GF-D8 (cell line): ENCODE results near the gene B4GALT3.

Source experiments
- DNase-seq: peaks from one replicate; lab custom pipeline; 2025; lab: John Stamatoyannopoulos, UW

Gene B4GALT3

GRCh38 chr1:161162806-161163205 is 14.5 kb downstream of the B4GALT3 start:
- no peak for DNase-seq

GRCh38 chr1:161162052-161162451 is 15.3 kb downstream of the B4GALT3 start:
- DNase-seq, result no peak

- DNase-seq, result no peak
Measured at GRCh38 chr1:161161652-161162051, 15.7 kb downstream of the B4GALT3 start.

GRCh38 chr1:161160671-161161145 is 16.6 kb downstream of the B4GALT3 start:
- DNase-seq, result no peak

DNA sequence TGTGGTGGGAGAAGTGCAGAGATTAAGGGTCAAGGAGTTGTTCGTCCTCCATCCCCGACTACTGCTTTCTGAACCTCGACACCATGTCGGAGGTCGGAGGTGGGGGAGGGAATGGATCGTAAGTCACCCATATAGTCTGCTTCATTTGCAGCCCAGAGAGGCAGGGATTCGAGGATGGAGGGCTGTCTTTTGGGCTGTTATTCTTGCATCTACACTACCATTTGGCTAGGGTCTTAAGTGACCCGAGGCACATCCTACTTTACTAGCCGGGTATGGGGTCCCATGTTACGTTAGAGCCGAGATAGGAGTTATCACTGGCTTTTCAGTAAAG is 17.4 kb downstream of the B4GALT3 start:
- DNase-seq, result no peak

DNA sequence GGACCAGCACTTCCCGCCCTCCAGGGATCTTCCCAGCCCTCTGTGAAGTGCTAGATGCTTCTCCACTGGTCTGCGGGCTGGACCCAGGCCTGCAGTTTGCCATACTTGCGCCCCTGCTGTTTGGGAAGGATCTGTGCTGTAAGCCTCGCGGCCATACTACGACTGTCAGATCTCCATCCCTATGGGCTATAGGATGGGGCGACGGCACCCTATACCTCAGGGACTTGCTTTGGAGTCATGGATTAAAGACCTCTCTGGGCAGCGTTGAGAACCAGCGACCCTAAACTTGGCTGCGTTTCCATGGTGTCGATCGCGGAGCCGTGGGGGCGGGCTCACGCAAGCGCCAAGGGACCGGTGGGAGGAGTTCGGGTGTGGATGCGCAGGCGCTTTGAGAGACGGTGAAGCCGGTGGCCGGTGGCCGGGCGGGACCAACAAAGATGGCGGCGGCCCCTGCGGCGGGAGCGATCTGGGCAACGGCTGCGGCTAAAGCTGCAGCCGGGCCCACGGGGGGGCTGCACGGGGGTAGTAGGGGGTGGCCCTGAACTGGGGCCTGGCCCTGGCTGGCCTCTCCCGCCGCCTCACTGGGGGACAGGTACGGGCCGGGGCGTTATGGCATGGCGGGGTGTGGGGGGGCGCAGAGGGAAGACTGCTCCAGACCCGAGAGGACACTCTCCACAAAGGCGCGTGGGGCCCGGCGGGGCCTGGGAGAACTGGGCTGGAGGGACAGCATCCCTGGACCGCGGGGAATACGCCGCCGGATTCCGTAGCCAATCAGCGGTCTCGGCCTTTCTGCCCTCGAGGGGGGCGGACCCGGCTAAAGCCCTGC is 18.0 kb downstream of the B4GALT3 start, which contains the start of gene USP21:
USP21 (plus strand) TSS at position 414 of the 826 bp plus-strand sequence. CDS start 1,141 bp downstream, outside the sequence.
- DNase-seq, result peak; percentile 69

- DNase-seq, result no peak
Measured at GRCh38 chr1:161158316-161159010, 18.8 kb downstream of the B4GALT3 start.

DNA sequence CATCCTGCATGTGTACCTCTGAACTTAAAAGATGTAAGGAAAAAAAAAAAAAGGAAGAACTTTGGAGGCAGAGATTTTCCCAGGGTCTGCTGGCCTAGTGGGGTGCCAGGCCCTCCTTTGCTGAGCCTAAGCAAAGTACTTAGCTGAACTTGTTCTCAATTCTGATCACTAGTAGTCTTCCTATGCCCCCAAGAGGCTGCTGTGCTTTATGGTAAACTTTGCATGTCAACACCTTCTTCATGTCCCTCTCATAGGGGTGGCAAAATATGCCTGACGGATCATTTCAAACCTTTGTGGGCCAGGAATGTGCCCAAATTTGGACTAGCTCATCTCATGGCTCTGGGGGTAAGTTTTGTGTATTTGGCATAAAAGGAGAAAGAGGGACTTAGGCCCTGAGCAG is 19.4 kb downstream of the B4GALT3 start:
- no peak for DNase-seq

DNA sequence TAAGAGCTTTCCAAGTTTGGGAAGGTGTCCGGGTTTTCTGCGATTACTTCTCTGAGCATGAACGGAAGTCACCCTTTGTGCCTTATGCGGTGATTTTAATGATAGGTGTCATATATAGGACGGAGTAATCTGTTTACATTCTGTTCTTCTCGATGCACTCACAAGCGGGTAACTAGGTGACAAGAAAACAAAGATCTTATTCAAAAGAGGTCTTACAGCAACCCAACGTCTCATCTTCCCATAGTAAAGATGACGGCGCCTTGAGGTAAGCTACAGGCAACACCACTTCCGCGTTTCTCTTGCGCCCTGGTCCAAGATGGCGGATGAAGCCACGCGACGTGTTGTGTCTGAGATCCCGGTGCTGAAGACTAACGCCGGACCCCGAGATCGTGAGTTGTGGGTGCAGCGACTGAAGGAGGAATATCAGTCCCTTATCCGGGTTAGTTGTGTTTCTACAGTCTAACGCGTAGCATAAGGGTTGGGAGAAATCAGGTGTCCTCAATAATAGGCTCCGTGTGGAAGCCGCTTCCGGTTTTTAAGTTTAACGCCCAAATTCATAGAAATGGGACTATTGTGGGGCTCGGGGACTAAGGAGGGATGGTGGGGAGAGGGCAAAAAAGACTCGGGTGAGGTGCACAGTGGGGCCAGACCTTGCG is 23.5 kb downstream of the B4GALT3 start, which contains the start of gene UFC1:
UFC1 (plus strand) TSS at position 297 of the 656 bp plus-strand sequence; CDS start at position 317, 20 bp downstream.
- DNase-seq, result peak; percentile 75

DNA sequence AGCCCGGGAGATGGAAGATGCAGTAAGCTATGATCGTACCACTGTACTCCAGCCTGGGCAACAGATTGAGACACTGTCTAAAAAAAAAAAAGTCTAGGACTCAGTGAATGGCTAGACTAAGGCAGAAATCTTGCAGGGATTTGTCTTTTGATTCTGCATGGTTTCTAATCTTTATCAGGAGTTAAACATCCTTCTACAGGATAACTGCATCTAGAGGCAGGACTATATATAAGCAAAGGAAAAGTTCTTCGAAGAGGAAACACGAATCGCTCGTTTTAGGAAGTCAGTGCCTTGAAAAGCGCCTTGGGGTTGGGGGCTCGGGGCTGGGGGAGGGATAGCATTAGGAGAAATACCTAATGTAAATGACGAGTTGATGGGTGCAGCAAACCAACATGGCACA is 24.1 kb downstream of the B4GALT3 start:
- no peak for DNase-seq

DNA sequence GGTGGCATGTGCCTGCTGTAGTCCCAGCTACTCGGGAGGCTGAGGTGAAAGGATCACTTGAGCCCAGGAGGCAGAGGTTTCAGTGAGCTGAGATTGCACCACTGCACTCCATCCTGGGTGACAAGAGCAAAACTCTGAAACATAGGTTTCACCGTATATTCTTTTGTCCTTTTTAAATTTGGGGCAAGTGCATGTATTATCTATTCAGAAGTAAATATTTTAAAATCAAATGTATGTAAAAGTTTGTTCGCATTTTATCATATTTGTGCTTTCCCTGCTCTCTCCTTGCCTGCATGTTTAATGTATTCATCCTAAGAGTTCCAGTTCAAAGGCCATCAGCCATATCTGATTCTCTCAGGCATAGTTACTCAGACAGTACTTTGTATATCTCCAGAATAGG is 31.5 kb downstream of the B4GALT3 start:
- no peak for DNase-seq

- no peak for DNase-seq
Measured at GRCh38 chr1:161140755-161141400, 36.4 kb downstream of the B4GALT3 start.

DNA sequence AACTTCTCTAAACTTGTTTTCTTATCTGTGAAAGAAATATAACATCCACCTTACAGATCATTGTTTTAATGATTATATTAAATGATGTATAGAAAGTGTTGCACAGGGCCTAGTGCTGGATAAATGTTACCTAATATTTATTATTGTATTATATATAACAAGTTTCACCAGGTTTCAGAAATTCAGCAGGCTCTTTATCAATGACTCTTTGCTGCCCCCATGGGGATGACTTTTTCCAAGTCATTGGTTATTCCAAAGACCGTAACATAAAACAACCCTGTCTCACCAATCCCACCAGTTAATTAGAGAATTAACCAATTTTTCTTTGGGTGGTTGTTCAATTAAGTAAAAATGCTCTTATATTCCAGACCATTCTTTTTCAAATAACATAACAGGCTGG is 37.5 kb downstream of the B4GALT3 start:
- DNase-seq, result peak; percentile 16

DNA sequence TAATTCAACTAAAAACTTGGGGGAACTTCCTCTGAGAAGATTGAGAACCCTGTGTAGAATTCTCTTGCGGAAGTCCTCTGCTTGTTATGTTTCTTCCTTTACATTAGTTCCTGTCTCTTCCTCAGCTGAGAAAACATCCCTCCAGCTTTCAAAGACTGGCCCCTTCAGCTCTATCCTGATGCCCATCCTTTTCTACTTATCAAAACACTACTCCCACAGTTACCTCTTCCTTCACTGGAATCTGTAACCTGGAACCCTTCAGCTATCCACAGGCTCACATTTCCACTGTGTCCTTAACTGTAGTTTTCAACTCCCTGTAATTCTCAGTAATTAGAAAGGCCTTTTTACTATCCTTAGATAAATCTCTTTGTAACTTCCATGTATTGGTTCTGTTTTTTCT is 38.9 kb downstream of the B4GALT3 start:
- DNase-seq, result no peak

GRCh38 chr1:161137881-161138280 is 39.4 kb downstream of the B4GALT3 start:
- DNase-seq, result no peak

GRCh38 chr1:161133220-161133740 is 44.0 kb downstream of the B4GALT3 start:
- no peak for DNase-seq

- DNase-seq, result peak; percentile 94
Measured at GRCh38 chr1:161132410-161133219, 44.7 kb downstream of the B4GALT3 start, which contains the start of gene DEDD. DEDD (minus strand) TSS chr1:161132667; CDS start chr1:161124462, 8,205 bp downstream.

- no peak for DNase-seq
Measured at GRCh38 chr1:161131523-161132409, 45.5 kb downstream of the B4GALT3 start.

DNA sequence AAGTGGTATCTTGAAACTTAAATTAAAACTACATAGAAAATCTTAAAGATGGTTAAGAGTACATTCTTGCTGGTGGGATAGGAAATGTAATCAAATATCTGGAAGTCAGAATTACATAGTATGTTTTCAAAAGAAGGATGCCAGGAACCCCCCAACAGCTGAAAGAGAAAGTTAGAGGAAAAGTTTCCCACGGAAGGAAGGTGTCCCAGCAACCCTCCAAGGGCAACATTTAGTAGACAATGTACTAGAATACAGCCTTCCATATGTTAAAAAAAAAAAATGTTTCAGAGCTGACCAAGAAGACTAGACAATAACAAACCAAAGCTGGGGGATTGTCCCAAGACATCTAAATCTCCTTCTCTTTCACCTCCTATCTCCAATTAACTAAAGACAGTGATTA is 47.0 kb downstream of the B4GALT3 start:
- DNase-seq, result no peak
